Gastroesophageal sphincter (tissue), 4 donors: ENCODE data around the gene TENM3. TPM values are rescaled to one million over a fixed set of nuclear protein-coding genes. Genes with fewer than 3 reads are reported as not detected.

Experiments used
- ATAC-seq: fragments of 150-250 bp; one replicate; pipeline ENCODE4 v1.9.1; 2016; ENCODE audit warnings: mild to moderate bottlenecking, moderate library complexity
- H3K27ac ChIP-seq, 4 donors: fragments of 200-600 bp; sonication (generic) in 3 of 4; 1 replicate in 3 of 4; 2 replicates in 1 of 4; pipeline ENCODE4 v1.5.1; 2016 to 2019
- H3K27me3 ChIP-seq: fragments of 200-600 bp; sonication (generic); one replicate; pipeline ENCODE4 v1.5.1; 2019
- H3K36me3 ChIP-seq, 2 donors: fragments of 200-600 bp; sonication (generic); one replicate each; pipeline ENCODE4 v1.5.1; 2019; ENCODE audit warnings: control low read depth in 1 of 2
- H3K4me1 ChIP-seq, 3 donors: fragments of 200-600 bp; sonication (generic); 1 replicate in 2 of 3; 2 replicates in 1 of 3; pipeline ENCODE4 v1.5.1; 2016 to 2019; ENCODE audit warnings: control low read depth in 2 of 3
- H3K4me3 ChIP-seq, 2 donors: fragments of 200-600 bp; sonication (generic); one replicate each; pipeline ENCODE4 v1.5.1; 2019; ENCODE audit warnings: mild to moderate bottlenecking in 1 of 2, moderate library complexity in 1 of 2
- H3K9me3 ChIP-seq, 3 donors: fragments of 200-600 bp; sonication (generic); one replicate each; pipeline ENCODE4 v1.5.1; 2017 to 2019; ENCODE audit warnings: control low read depth in 2 of 3
- EP300 ChIP-seq: sonication (generic); formaldehyde crosslinking; IDR thresholded peaks from one replicate; pipeline ENCODE4 v1.6.1; 2017; ENCODE audit warnings: antibody characterized with exemption, mild to moderate bottlenecking
- POLR2A ChIP-seq, 2 donors: fragments of 450-650 bp; IDR thresholded peaks; one replicate each; pipeline ENCODE4 v1.6.1; 2017; ENCODE audit warnings: antibody characterized with exemption in 2 of 2, mild to moderate bottlenecking in 2 of 2, moderate library complexity in 1 of 2
- POLR2AphosphoS5 ChIP-seq: sonication (generic); formaldehyde crosslinking; IDR thresholded peaks from one replicate; pipeline ENCODE4 v1.6.1; 2017; ENCODE audit warnings: antibody characterized with exemption
- WGBS, 2 donors: methylation state at CpG; one replicate each; pipeline ENCODE4 v1.1.5; 2018; ENCODE audit warnings: low coverage in 1 of 2; 5-methylcytosine and 5-hydroxymethylcytosine counted together
- total RNA-seq, 4 donors: library from RNA; depleted of rRNA; stranded (reverse); fragments of >200 nt; gene quantifications; one replicate each; pipeline ENCODE4 v1.1.0, GENCODE V29; 2016
- TF ChIP-seq, protein P1 (sequence below), 4 experiments: fragments of 200-600 bp in 2 of 4; fragments of 450-650 bp in 2 of 4; sonication (generic) in 1 of 4; IDR thresholded peaks; one replicate each; pipeline ENCODE4 v1.5.1; 2017 to 2019; ENCODE audit warnings: antibody characterized with exemption in 4 of 4, mild to moderate bottlenecking in 2 of 4, moderate library complexity in 2 of 4

TENM3 gene
- total RNA-seq, 4 donors from 2014 or later, result 8.2 to 39.9 (median 15.8) TPM

DNA sequence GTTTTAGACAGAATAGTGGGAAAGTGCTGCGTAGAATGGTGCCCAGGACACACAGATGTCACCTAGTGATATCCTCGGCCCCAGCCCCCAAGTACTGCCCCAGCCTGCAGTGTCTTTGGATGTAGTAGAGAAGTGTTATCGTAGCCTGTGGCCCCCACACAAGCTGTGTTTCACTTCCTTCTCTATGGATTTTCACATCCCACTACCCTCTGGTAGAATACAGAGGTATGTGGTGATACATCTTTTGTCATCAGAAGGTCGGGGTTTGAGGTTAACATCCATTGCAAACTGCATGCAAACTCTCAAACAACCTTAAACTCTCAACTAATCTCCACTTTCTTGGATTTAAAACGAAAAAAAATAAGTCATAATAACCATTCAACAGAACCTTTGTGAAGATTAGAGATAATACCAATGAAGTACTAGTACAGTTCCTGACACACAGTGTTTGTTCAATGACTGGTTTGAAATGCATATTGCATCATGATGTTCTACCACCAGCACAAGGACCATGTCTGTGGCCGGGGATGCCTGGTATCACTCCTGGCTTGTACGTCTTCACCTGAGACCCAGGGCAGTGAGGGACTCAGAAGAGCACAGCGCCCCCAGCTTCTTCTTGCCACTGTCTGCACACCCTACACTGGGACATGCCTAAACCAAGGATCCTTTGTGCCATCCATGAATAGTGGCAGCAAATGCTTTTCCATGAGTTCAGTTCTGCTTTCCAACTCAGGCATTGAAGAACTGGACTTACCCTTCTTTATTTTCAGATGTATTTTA is 406.7 kb downstream of the TENM3 start:
- no peak overlapping the region for H3K4me3 ChIP-seq
- no peaks in the 10 kb centered on the region for H3K27me3 ChIP-seq

DNA sequence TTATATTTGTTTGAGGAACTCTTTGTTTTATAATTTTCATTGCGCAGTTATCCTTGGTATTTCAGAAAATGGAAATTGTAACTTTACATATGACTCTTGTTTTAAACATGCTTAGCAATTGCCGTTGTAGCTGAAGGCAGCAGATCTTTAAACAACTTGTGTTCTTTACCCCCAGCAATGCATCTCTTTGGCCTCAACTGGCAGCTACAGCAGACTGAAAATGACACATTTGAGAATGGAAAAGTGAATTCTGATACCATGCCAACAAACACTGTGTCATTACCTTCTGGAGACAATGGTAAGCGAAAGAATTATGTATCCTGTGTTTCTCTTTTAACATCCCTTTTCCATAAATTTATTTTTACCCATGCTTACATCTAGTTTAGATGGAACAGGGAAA is 410.4 kb downstream of the TENM3 start:
- no peaks in the 10 kb centered on the region for H3K36me3 ChIP-seq
- H3K27ac ChIP-seq, result no peak overlapping the region
- H3K4me3 ChIP-seq, result no peak overlapping the region
- TF ChIP-seq, protein P1, sequence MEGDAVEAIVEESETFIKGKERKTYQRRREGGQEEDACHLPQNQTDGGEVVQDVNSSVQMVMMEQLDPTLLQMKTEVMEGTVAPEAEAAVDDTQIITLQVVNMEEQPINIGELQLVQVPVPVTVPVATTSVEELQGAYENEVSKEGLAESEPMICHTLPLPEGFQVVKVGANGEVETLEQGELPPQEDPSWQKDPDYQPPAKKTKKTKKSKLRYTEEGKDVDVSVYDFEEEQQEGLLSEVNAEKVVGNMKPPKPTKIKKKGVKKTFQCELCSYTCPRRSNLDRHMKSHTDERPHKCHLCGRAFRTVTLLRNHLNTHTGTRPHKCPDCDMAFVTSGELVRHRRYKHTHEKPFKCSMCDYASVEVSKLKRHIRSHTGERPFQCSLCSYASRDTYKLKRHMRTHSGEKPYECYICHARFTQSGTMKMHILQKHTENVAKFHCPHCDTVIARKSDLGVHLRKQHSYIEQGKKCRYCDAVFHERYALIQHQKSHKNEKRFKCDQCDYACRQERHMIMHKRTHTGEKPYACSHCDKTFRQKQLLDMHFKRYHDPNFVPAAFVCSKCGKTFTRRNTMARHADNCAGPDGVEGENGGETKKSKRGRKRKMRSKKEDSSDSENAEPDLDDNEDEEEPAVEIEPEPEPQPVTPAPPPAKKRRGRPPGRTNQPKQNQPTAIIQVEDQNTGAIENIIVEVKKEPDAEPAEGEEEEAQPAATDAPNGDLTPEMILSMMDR (IDR thresholded peaks at IDR 0.05), result no peak
- no peak for TF ChIP-seq POLR2A (IDR thresholded peaks at IDR 0.05)
- TF ChIP-seq POLR2AphosphoS5, result no peak
- no peak for TF ChIP-seq EP300
- ATAC-seq, result no peak
- 84 to 86% methylated on average over 3 of the region's 3 CpGs for WGBS, 2 donors
- no peaks in the 10 kb centered on the region for H3K4me1 ChIP-seq
- no peaks in the 10 kb centered on the region for H3K9me3 ChIP-seq
- no peaks in the 10 kb centered on the region for H3K27me3 ChIP-seq

More for the DNA sequence above, 406.7 kb downstream of the TENM3 start:
- no peaks in the 10 kb centered on the region for H3K4me1 ChIP-seq
- TF ChIP-seq POLR2A (IDR thresholded peaks at IDR 0.05) (no peak), POLR2AphosphoS5 (no peak), EP300 (no peak)
- TF ChIP-seq, protein P1 (IDR thresholded peaks at IDR 0.05), result no peak
- no peaks in the 10 kb centered on the region for H3K36me3 ChIP-seq
- 75 to 89% methylated on average over 2 to 5 of the region's 8 CpGs for WGBS, 2 donors
- peaks cover 0 to 15% (median 0%) of the 10 kb centered on the region in 3 donors for H3K9me3 ChIP-seq
- ATAC-seq, result no peak
- no peak overlapping the region for H3K27ac ChIP-seq

DNA sequence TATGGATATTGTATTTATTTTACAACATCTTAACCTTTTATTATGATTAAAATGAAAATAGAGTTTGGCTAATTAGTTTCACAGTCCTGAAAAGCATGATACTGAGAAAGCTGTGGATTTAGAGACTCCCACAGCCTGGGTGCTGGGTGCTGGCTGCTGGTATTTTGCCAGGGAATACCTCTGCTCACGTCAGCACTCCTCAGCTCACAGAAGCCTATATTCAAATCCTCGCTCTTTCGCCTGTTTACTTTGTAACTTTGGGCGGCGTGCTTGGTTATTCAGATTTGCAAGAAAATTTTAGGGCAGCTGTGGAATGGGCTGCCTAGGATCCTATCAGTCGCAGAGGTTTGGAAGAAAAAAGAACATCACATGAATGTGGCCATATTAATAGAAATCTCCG is 412.1 kb downstream of the TENM3 start:
- Histone ChIP-seq H3K27ac (no peak overlapping the region), H3K27me3 (no peaks in the 10 kb centered on the region), H3K4me3 (no peak overlapping the region), H3K4me1 (no peaks in the 10 kb centered on the region), H3K36me3 (no peaks in the 10 kb centered on the region), H3K9me3 (no peaks in the 10 kb centered on the region)
- no peak for ATAC-seq
- TF ChIP-seq EP300, result no peak
- TF ChIP-seq POLR2AphosphoS5, result no peak
- WGBS, 2 donors, result 72 to 82% methylated on average over 3 to 7 of the region's 7 CpGs

DNA sequence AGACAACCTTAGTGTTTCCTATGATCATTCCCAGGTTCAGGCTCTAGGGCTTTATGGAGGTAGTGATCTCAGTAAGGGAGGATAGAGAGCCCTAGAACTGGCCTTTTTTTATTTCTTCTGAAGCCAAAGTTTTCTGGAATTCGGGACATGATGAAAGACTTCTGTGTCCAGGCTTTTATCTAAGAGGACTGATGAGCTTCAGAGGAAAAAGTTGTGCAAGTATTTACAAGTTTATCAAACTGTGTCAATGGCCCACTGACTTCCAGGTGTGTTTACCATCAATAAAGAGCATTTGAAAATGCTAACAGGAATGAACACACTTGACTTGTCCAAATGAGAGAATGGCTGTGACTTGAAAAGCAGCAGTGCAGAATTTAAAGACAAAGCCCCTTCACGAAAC is 419.3 kb downstream of the TENM3 start:
- Histone ChIP-seq H3K9me3 (peaks cover 0 to 16% (median 0%) of the 10 kb centered on the region in 3 donors), H3K4me1 (no peaks in the 10 kb centered on the region), H3K36me3 (no peaks in the 10 kb centered on the region), H3K4me3 (no peak overlapping the region), H3K27ac (no peak overlapping the region), H3K27me3 (no peaks in the 10 kb centered on the region)
- 74 to 83% methylated on average over 2 of the region's 2 CpGs for whole genome bisulfite sequencing, 2 donors
- ATAC-seq, result no peak
- TF ChIP-seq POLR2A (IDR thresholded peaks at IDR 0.05), result no peak
- no peak for TF ChIP-seq POLR2AphosphoS5
- no peak for TF ChIP-seq EP300
- TF ChIP-seq, protein P1 (IDR thresholded peaks at IDR 0.05), result no peak

DNA sequence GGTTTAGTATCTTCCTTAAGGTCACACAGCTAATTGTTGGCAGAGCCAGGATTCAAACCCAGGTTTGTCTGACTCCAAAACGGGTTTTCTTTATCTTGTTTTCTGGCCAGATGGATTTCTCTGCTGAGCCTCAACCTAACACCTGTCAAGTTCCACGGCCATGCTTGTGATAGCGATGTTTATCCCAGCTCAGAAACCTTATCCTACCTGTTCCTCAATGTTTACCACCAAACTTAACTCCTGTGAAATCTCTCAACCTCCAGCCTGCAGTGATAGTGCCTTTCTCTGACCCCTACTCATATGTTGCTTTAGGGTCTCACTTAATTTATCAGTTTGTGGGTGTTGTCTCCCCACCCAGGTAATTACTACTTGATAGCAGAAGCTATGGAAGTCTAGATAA is 428.0 kb downstream of the TENM3 start:
- H3K4me1 ChIP-seq, result no peaks in the 10 kb centered on the region
- H3K27ac ChIP-seq, result no peak overlapping the region
- TF ChIP-seq POLR2A (IDR thresholded peaks at IDR 0.05) (no peak), EP300 (no peak), POLR2AphosphoS5 (no peak)
- TF ChIP-seq, protein P1 (IDR thresholded peaks at IDR 0.05), result no peak
- no peak overlapping the region for H3K4me3 ChIP-seq
- H3K27me3 ChIP-seq, result no peaks in the 10 kb centered on the region
- no peaks in the 10 kb centered on the region for H3K36me3 ChIP-seq
- no peak for ATAC-seq
- no peaks in the 10 kb centered on the region for H3K9me3 ChIP-seq
- WGBS, 2 donors, result 61 to 76% methylated on average over 3 of the region's 3 CpGs
